Fibroblast of pulmonary artery (primary cell): Measurements from ENCODE around the gene SLC38A11.

Source experiments
- DNase-seq: peaks from one replicate; pipeline ENCODE4 v3.0.0-alpha.2; 2010; ENCODE audit warnings: low read depth
- H3K4me3 ChIP-seq: replicated peaks from 2 replicates; pipeline ENCODE4 v1.5.1; 2011; ENCODE audit warnings: low read depth, mild to moderate bottlenecking, control low read depth, low read length, moderate library complexity
- CTCF ChIP-seq: IDR thresholded peaks from 2 replicates; pipeline ENCODE4 v1.5.1; 2011; ENCODE audit warnings: mild to moderate bottlenecking, control low read depth, low read length, inconsistent platforms; ENCODE audit errors: missing control alignments

Gene SLC38A11

GRCh38 chr2:164887434-164888144 is 67.7 kb downstream of the SLC38A11 start:
- no peak for DNase-seq
- TF ChIP-seq CTCF: no peak
- no peak overlapping the region for H3K4me3 ChIP-seq

- no peak for TF ChIP-seq CTCF
- no peak for DNase-seq
- no peak overlapping the region for H3K4me3 ChIP-seq
These were observed 73.0 kb downstream of the SLC38A11 start for GRCh38 chr2:164882276-164882675.

GRCh38 chr2:164881524-164881923 is 73.8 kb downstream of the SLC38A11 start:
- TF ChIP-seq CTCF: no peak
- DNase-seq: no peak
- H3K4me3 ChIP-seq: no peak overlapping the region

DNA sequence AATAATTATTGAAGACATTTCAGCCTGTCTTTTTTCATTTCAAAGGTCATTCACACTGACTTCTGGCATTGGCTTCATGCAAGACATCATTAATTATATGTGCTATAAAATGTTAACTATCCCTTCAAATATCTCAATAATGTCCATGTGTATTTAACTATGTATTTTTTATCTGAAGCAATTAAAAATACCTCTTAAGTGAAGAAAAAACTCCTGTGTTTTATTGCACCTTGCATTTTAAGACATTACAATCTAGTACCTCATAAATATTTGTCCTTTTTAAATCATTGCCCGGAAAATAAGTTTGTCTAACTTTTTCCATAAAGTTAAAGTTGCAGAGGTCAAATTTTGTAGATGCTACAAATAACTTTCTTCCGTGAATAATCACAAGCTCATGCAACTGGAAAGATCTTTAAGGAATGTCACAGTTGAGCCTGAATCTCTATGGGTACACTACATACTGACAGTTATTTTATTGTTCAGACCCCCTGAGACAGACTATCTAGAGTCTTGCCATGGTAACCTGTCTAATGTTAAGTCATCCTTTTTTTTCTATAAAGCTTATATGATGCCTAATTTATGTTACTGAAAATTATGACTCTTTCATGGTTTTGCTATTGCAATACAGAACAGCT is 75.3 kb downstream of the SLC38A11 start:
- H3K4me3 ChIP-seq: no peak overlapping the region
- no peak for DNase-seq
- no peak for TF ChIP-seq CTCF

DNA sequence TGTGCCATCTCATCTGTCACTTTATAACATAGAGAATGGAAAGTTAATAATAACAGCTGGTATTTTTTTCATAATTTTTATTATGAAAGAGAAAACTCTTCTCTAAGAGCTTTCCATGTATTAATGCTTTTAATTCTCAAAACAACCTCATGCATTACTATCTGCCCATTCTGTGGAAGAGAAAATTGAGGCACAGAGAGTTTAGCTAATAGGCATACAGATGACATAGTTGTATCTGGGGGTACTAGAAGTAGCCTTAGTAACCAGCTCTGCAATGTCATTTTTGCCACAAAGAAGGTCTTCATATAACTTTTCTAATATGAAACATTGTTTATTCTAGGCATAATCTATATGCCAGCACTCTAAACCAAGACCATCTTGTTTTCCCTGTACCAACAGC is 77.4 kb downstream of the SLC38A11 start:
- TF ChIP-seq CTCF: no peak
- DNase-seq: no peak

GRCh38 chr2:164877169-164877568 is 78.2 kb downstream of the SLC38A11 start:
- no peak overlapping the region for H3K4me3 ChIP-seq
- no peak for DNase-seq
- no peak for TF ChIP-seq CTCF

More for the DNA sequence above, 77.4 kb downstream of the SLC38A11 start:
- no peak overlapping the region for H3K4me3 ChIP-seq
